OCI-LY7 (cell line): ENCODE measurements around the gene SPATA33.

Experiments used
- CTCF ChIP-seq: fragments of 200-600 bp; sonication (generic); conservative IDR thresholded peaks from 2 replicates; pipeline ENCODE4 v1.5.1; 2014; ENCODE audit warnings: mild to moderate bottlenecking, antibody characterized with exemption, low read length, moderate library complexity, mixed read lengths
- EZH2phosphoT487 ChIP-seq: fragments of 200-600 bp; sonication (generic); IDR thresholded peaks from 2 replicates; pipeline ENCODE4 v1.6.1; 2018; ENCODE audit warnings: low read depth, borderline replicate concordance, mild to moderate bottlenecking, mixed run types, antibody characterized with exemption, low read length, moderate library complexity, mixed read lengths

GRCh38 chr16:89642574-89642973, 15.1 kb upstream of the SPATA33 start:
- no peak for TF ChIP-seq CTCF
- TF ChIP-seq EZH2phosphoT487 = no peak
